Measurements from ENCODE around the gene NKAIN4. TPM values are rescaled to one million over a fixed set of nuclear protein-coding genes. Genes with fewer than 3 reads are reported as not detected.

The NKAIN4 gene
- total RNA-seq, 1 donor from 2014 or later, result 16.1 TPM

DNA sequence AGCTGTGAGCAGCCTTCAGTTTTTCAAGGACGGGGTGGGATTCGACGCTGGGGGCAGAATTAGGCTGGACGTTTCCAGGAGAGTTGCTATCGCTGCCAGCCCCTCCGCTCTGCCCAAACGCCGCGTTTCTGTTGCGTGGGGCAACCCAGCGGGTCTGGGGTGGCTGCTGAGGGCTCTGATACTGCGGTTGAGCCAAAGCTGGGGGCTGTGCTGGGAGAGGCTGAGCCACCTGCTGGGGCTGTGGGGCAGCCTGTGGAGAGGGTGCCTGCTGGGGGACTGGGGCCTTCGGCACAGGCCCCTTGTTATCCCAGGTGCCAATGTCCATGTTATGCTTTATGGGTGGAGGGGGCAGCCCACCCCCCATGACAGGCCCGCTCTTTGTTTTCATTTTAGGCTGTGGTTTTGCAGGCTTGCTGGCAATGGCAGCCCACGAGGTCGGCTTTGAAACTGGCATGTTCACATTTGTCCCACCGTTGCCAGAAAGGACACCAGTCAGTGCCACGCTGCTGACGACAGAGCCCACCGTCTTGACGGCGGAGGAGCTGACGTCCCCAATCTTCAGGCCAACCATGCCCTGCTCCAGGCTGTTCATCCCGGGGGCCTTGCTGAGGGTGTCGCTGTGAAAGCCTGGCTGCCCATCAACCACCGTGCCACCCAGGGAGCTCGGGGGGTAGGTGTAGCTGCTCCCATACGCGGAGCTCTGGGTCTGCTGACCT lies 51.3 kb downstream of the NKAIN4 start:
- no peak for DNase-seq (ENCODE audit: low spot score in 2 of 2, unreplicated experiment in 2 of 2)
- Mint-ChIP-seq H3K4me3 (no peak overlapping the region), H3K4me1 (peaks cover 6% of the 10 kb centered on the region), H3K27ac (no peak overlapping the region), H3K36me3 (peaks cover 26% of the 10 kb centered on the region), H3K27me3 (ENCODE audit: low read depth) (no peaks in the 10 kb centered on the region), H3K9me3 (no peaks in the 10 kb centered on the region)
- TF ChIP-seq, protein P1, sequence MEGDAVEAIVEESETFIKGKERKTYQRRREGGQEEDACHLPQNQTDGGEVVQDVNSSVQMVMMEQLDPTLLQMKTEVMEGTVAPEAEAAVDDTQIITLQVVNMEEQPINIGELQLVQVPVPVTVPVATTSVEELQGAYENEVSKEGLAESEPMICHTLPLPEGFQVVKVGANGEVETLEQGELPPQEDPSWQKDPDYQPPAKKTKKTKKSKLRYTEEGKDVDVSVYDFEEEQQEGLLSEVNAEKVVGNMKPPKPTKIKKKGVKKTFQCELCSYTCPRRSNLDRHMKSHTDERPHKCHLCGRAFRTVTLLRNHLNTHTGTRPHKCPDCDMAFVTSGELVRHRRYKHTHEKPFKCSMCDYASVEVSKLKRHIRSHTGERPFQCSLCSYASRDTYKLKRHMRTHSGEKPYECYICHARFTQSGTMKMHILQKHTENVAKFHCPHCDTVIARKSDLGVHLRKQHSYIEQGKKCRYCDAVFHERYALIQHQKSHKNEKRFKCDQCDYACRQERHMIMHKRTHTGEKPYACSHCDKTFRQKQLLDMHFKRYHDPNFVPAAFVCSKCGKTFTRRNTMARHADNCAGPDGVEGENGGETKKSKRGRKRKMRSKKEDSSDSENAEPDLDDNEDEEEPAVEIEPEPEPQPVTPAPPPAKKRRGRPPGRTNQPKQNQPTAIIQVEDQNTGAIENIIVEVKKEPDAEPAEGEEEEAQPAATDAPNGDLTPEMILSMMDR (IDR thresholded peaks at IDR 0.05; ENCODE audit: unreplicated experiment), result no peak

DNA sequence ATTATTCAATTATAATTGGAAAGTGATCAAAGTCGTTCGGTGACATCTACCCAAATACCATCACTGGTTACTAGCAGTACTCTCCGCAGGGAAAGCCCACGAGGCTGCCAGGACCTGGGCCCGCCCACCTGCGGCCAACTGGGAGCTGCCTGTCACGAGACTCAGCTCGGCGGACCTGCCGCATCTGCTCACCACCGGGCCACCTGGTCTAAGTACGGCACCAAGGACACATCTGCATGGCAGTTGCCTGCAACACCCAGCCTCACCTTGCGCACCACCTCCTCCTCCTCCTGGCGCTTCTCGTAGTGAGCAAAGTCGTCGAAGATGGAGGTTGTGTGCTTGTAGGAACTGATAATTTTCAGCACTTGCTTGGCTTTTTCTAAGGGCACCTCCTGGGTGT lies 52.2 kb downstream of the NKAIN4 start:
- TF ChIP-seq, protein P1 (IDR thresholded peaks at IDR 0.05; ENCODE audit: unreplicated experiment), result no peak
- DNase-seq (ENCODE audit: low spot score in 2 of 2, unreplicated experiment in 2 of 2), result no peak
- H3K36me3 Mint-ChIP-seq, result peaks cover 23% of the 10 kb centered on the region
- H3K27ac Mint-ChIP-seq, result no peak overlapping the region
- no peaks in the 10 kb centered on the region for H3K27me3 Mint-ChIP-seq (ENCODE audit: low read depth)
- H3K4me3 Mint-ChIP-seq, result no peak overlapping the region
- H3K4me1 Mint-ChIP-seq, result peaks cover 6% of the 10 kb centered on the region
- no peaks in the 10 kb centered on the region for H3K9me3 Mint-ChIP-seq

DNA sequence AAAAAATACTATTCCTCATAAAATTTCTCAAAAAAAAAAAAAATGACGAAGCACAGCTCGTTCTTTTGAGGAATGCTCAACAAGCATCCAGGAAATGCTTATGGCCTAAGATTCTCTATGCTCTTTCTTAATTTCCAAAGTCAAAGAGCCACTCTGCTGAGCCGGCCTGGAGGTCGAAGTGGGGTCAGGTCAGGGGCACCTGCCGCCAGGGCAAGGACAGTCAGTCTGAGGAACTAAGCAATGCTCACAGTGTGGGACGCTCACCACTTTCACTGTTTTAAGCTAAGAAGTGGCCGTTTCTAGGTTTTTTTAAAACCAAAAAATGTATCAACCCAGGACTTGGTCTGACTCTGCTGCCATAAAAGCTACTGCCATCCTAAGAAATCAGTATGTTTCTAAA lies 55.7 kb downstream of the NKAIN4 start:
- DNase-seq (ENCODE audit: low spot score in 2 of 2, unreplicated experiment in 2 of 2), result no peak
- H3K4me1 Mint-ChIP-seq, result peaks cover 6% of the 10 kb centered on the region
- no peak overlapping the region for H3K4me3 Mint-ChIP-seq
- H3K36me3 Mint-ChIP-seq, result peaks cover 33% of the 10 kb centered on the region
- no peaks in the 10 kb centered on the region for H3K9me3 Mint-ChIP-seq
- TF ChIP-seq, protein P1 (IDR thresholded peaks at IDR 0.05; ENCODE audit: unreplicated experiment), result no peak
- no peaks in the 10 kb centered on the region for H3K27me3 Mint-ChIP-seq (ENCODE audit: low read depth)
- H3K27ac Mint-ChIP-seq, result no peak overlapping the region

DNA sequence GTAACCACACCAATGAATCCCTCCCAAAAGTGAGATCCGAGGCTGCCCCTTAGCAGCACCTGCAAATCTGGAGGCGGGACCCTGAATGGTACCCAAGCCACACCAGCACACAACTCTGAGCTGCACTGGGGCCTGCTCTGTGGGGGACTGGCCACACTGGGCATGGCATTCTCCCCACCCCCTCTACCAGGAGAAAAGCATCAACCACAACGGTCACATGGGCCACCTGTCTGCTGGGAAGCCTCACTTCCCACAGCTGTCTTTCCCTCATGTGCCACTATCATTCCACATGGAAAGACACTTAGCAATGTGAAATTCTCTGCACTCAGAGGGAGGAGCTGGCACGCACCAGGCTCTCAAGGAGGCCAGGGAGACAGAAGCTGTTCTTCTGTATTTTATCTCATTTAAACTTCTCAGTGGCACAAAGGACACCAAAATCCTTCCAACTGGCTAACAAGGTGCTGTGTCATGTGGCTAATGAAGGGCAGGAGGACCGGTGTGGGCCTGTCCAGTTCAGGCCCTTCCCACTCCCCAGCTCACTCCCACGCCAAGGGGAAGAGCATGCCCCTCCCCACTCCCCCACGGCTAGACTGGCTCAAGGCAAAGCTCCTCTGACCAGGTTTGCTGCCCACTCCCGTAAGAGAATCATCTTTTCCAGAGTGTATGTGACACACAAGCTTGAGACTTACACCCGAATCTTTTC lies 57.3 kb downstream of the NKAIN4 start:
- peaks cover 26% of the 10 kb centered on the region for H3K36me3 Mint-ChIP-seq
- H3K4me1 Mint-ChIP-seq, result peaks cover 6% of the 10 kb centered on the region
- H3K27ac Mint-ChIP-seq, result no peak overlapping the region
- no peaks in the 10 kb centered on the region for H3K27me3 Mint-ChIP-seq (ENCODE audit: low read depth)
- TF ChIP-seq, protein P1 (IDR thresholded peaks at IDR 0.05; ENCODE audit: unreplicated experiment), result no peak
- no peak for DNase-seq (ENCODE audit: low spot score in 2 of 2, unreplicated experiment in 2 of 2)
- no peak overlapping the region for H3K4me3 Mint-ChIP-seq
- no peaks in the 10 kb centered on the region for H3K9me3 Mint-ChIP-seq

DNA sequence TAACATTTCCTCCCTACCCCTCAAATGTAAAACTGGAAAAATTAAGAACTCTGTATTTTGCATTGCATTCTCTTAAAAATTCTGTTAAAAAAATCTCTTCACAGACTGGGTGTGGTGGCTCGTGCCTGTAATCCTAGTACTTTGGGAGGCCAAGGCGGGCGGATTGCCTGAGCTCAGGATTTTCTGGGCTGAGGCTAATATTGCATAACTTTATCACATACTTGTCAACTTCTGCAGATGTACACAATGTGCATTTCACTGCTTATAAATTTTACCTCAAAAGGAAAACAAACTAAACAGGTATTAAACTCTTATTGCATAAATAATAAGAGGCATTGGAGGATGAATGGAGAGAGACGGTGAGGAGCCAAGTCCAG lies 59.5 kb downstream of the NKAIN4 start:
- Mint-ChIP-seq H3K9me3 (no peaks in the 10 kb centered on the region), H3K4me3 (no peak overlapping the region), H3K27me3 (ENCODE audit: low read depth) (no peaks in the 10 kb centered on the region), H3K4me1 (peaks cover 6% of the 10 kb centered on the region), H3K36me3 (peaks cover 18% of the 10 kb centered on the region), H3K27ac (no peak overlapping the region)
- DNase-seq (ENCODE audit: low spot score in 2 of 2, unreplicated experiment in 2 of 2), result no peak
- TF ChIP-seq, protein P1 (IDR thresholded peaks at IDR 0.05; ENCODE audit: unreplicated experiment), result no peak
